Smooth muscle cell (in vitro differentiated cells): ENCODE results near the gene ITGA3. TPM values are rescaled to one million over a fixed set of nuclear protein-coding genes. Genes with fewer than 3 reads are reported as not detected.
A peak's percentile ranks its signal among the peaks of the same experiment; 100 is the strongest.

ENCODE experiments used
- DNase-seq: peaks from one replicate; lab custom pipeline; 2025; ENCODE audit not compliant: unreplicated experiment; lab: John Stamatoyannopoulos, UW
- H2AFZ ChIP-seq: fragments of 200-600 bp; sonication (generic); 2 replicates; pipeline ENCODE4 v1.6.0; 2016; ENCODE audit warnings: antibody characterized with exemption, low read depth, mild to moderate bottlenecking
- H3F3A ChIP-seq: fragments of 200-600 bp; sonication (generic); 2 replicates; pipeline ENCODE4 v1.6.0; 2017; ENCODE audit warnings: antibody characterized with exemption, low read depth
- H3K27ac ChIP-seq: fragments of 200-600 bp; sonication (generic); 2 replicates; pipeline ENCODE4 v1.5.1; 2016; ENCODE audit warnings: low read depth, mild to moderate bottlenecking
- H3K27me3 ChIP-seq: fragments of 200-600 bp; sonication (generic); 2 replicates; pipeline ENCODE4 v1.6.1; 2016; ENCODE audit warnings: low read depth, mild to moderate bottlenecking
- H3K36me3 ChIP-seq: fragments of 200-600 bp; sonication (generic); 2 replicates; pipeline ENCODE4 v1.5.1; 2016; ENCODE audit warnings: low read depth
- H3K4me1 ChIP-seq: fragments of 200-600 bp; sonication (generic); 2 replicates; pipeline ENCODE4 v1.5.1; 2016; ENCODE audit warnings: low read depth
- H3K4me2 ChIP-seq: fragments of 200-600 bp; sonication (generic); 2 replicates; pipeline ENCODE4 v1.6.0; 2016; ENCODE audit warnings: mild to moderate bottlenecking
- H3K4me3 ChIP-seq: fragments of 200-600 bp; sonication (generic); 2 replicates; pipeline ENCODE4 v1.5.1; 2016; ENCODE audit warnings: mild to moderate bottlenecking
- H3K79me2 ChIP-seq: fragments of 200-600 bp; sonication (generic); 2 replicates; pipeline ENCODE4 v1.6.0; 2016; ENCODE audit warnings: low read depth, mild to moderate bottlenecking
- H3K9ac ChIP-seq: fragments of 200-600 bp; sonication (generic); 2 replicates; pipeline ENCODE4 v1.6.0; 2016; ENCODE audit warnings: low read depth
- H3K9me3 ChIP-seq: fragments of 200-600 bp; sonication (generic); replicated peaks from 2 replicates; pipeline ENCODE4 v1.5.1; 2016; ENCODE audit warnings: low read depth
- H4K20me1 ChIP-seq: fragments of 200-600 bp; sonication (generic); 2 replicates; pipeline ENCODE4 v1.6.0; 2016; ENCODE audit warnings: low read depth
- WGBS: methylation state at CpG from one replicate; pipeline ENCODE4 v1.1.7; 2016; ENCODE audit warnings: low lambda C conversion rate; 5-methylcytosine and 5-hydroxymethylcytosine counted together
- polyA plus RNA-seq: library from polyadenylated mRNA; unstranded; fragments of >200 nt; fragmentation: Nextera tagmentation; extraction: Ambion mirVana; gene quantifications from 2 replicates; pipeline ENCODE4 v1.2.1, GENCODE V29; 2016
- total RNA-seq: library from RNA; depleted of rRNA; stranded (reverse); fragments of >200 nt; gene quantifications from 2 replicates; pipeline ENCODE4 v1.2.3, GENCODE V29; 2014
- TF ChIP-seq, protein P1 (sequence below): fragments of 200-600 bp; sonication (generic); IDR thresholded peaks from 2 replicates; pipeline ENCODE4 v1.5.1; 2017; ENCODE audit warnings: borderline replicate concordance, mild to moderate bottlenecking, antibody characterized with exemption; ENCODE audit not compliant: insufficient read depth, poor library complexity, severe bottlenecking

Gene ITGA3
- total and polyA plus RNA-seq, 2 experiments from 2014 or later: 30.0 to 44.7 TPM

DNA sequence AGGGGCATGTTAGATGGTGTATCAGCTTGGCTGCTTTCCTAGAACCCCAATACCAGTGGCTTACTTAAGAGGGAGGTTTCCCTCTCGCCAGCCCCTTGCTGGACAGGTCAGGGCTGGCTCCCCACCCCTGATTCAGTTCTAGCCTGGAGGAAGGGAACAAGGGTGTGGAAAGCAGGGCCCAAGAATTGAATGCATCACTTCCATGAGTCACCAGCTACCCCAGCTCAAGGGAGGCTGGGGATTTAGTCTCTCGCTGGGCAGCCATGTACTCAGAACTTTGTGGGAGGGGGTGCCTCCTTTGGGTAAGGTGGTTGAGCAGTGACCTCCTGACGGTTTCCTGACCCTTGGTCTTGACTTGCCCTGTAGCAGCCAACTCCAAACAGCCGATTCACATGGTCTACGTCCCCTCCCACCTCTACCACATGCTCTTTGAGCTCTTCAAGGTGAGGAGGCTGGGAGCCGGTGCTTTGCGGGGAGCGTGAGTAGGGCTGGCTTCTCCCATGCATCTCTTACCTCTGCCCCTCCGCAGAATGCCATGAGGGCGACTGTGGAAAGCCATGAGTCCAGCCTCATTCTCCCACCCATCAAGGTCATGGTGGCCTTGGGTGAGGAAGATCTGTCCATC is 52.0 kb downstream of the ITGA3 start:
- Histone ChIP-seq H3K27me3 (no peaks in the 10 kb centered on the region), H3K9me3 (no peaks in the 10 kb centered on the region), H3K9ac (no peak overlapping the region), H3F3A (no peaks in the 10 kb centered on the region), H3K79me2 (no peaks in the 10 kb centered on the region), H2AFZ (no peak overlapping the region), H3K36me3 (no peaks in the 10 kb centered on the region), H3K27ac (peak overlapping the region; percentile 27), H3K4me2 (no peak overlapping the region), H3K4me1 (peaks cover 7% of the 10 kb centered on the region), H3K4me3 (no peak overlapping the region), H4K20me1 (no peaks in the 10 kb centered on the region)
- TF ChIP-seq, protein P1, sequence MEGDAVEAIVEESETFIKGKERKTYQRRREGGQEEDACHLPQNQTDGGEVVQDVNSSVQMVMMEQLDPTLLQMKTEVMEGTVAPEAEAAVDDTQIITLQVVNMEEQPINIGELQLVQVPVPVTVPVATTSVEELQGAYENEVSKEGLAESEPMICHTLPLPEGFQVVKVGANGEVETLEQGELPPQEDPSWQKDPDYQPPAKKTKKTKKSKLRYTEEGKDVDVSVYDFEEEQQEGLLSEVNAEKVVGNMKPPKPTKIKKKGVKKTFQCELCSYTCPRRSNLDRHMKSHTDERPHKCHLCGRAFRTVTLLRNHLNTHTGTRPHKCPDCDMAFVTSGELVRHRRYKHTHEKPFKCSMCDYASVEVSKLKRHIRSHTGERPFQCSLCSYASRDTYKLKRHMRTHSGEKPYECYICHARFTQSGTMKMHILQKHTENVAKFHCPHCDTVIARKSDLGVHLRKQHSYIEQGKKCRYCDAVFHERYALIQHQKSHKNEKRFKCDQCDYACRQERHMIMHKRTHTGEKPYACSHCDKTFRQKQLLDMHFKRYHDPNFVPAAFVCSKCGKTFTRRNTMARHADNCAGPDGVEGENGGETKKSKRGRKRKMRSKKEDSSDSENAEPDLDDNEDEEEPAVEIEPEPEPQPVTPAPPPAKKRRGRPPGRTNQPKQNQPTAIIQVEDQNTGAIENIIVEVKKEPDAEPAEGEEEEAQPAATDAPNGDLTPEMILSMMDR: no peak
- WGBS: 84% methylated on average over 10 of the region's 10 CpGs
- no peak for DNase-seq

DNA sequence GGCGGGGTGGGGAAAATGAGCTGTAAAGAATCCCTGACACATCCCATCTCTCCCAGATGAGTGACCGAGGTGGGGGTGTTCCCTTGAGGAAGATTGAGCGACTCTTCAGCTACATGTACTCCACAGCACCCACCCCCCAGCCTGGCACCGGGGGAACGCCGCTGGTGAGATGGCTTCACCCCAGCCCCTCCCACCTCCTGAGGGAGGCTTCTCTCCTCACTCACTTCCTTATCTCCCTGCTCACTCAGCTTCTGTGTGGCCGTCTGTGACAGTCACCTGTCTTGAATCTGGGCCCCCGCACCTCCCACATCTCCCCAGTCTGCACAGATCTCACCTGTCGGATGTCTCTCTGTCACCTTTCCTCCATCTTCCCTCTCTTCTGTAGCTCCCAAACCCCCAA is 52.6 kb downstream of the ITGA3 start:
- Histone ChIP-seq H3K79me2 (no peaks in the 10 kb centered on the region), H3F3A (no peaks in the 10 kb centered on the region), H3K27ac (no peak overlapping the region), H3K9ac (no peak overlapping the region), H3K9me3 (no peaks in the 10 kb centered on the region), H3K4me2 (no peak overlapping the region), H3K27me3 (no peaks in the 10 kb centered on the region), H3K36me3 (no peaks in the 10 kb centered on the region), H3K4me1 (peaks cover 7% of the 10 kb centered on the region), H3K4me3 (no peak overlapping the region), H2AFZ (no peak overlapping the region), H4K20me1 (no peaks in the 10 kb centered on the region)
- 87% methylated on average over 9 of the region's 9 CpGs for WGBS
- no peak for DNase-seq
- TF ChIP-seq, protein P1: no peak

- Histone ChIP-seq H3K4me3 (no peak overlapping the region), H3K79me2 (no peaks in the 10 kb centered on the region), H3K27me3 (no peaks in the 10 kb centered on the region), H2AFZ (no peak overlapping the region), H4K20me1 (no peaks in the 10 kb centered on the region), H3K9me3 (no peaks in the 10 kb centered on the region), H3K4me2 (no peak overlapping the region), H3K36me3 (no peaks in the 10 kb centered on the region), H3K4me1 (peaks cover 7% of the 10 kb centered on the region), H3K9ac (no peak overlapping the region), H3F3A (no peaks in the 10 kb centered on the region), H3K27ac (no peak overlapping the region)
- no peak for DNase-seq
- 92% methylated on average over 7 of the region's 7 CpGs for WGBS
- TF ChIP-seq, protein P1: no peak
These were observed 53.3 kb downstream of the ITGA3 start for GRCh38 chr17:50109207-50109606.

DNA sequence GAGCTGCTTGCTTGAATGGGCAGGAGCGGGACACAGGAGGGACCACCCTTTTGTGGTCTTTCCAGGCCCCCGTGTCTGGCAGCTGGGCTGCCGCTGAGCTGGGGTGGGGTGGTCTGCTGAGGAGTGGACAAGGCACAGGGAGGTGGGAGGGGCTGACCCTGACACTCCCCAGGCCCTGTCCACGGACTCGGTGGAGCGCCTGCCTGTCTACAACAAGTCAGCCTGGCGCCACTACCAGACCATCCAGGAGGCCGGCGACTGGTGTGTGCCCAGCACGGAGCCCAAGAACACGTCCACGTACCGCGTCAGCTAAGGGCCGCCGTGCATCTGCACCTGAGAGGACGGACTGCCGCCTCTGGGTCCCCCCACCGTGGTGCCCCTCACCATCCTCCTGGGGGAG is 53.9 kb downstream of the ITGA3 start:
- DNase-seq: no peak
- Histone ChIP-seq H3F3A (no peaks in the 10 kb centered on the region), H3K36me3 (no peaks in the 10 kb centered on the region), H3K4me3 (no peak overlapping the region), H3K27me3 (no peaks in the 10 kb centered on the region), H3K79me2 (no peaks in the 10 kb centered on the region), H3K27ac (no peak overlapping the region), H2AFZ (no peak overlapping the region), H3K4me2 (no peak overlapping the region), H3K9me3 (no peaks in the 10 kb centered on the region), H3K4me1 (peaks cover 7% of the 10 kb centered on the region), H4K20me1 (no peaks in the 10 kb centered on the region), H3K9ac (no peak overlapping the region)
- 94% methylated on average over 18 of the region's 19 CpGs for WGBS
- TF ChIP-seq, protein P1: no peak
